Upper lobe of left lung (tissue), 4 donors: ENCODE measurements around the gene GRID1.

Experiments used
- EP300 ChIP-seq, 4 donors: sonication (generic); formaldehyde crosslinking; IDR thresholded peaks; one replicate each; pipeline ENCODE4 v1.5.1; 2017; ENCODE audit warnings: antibody characterized with exemption in 4 of 4, control low read depth in 2 of 4
- POLR2A ChIP-seq, 4 donors: fragments of 450-650 bp; IDR thresholded peaks; one replicate each; pipeline ENCODE4 v1.5.1; 2016 to 2017; ENCODE audit warnings: antibody characterized with exemption in 4 of 4, mild to moderate bottlenecking in 2 of 4
- POLR2AphosphoS5 ChIP-seq, 2 donors: sonication (generic); formaldehyde crosslinking; IDR thresholded peaks; one replicate each; pipeline ENCODE4 v1.5.1; 2017; ENCODE audit warnings: antibody characterized with exemption in 2 of 2
- TF ChIP-seq, protein P1 (sequence below), 6 experiments: fragments of 450-650 bp in 4 of 6; fragments of 200-600 bp in 2 of 6; sonication (generic) in 2 of 6; IDR thresholded peaks; one replicate each; pipeline ENCODE4 v1.5.1; 2016 to 2019; ENCODE audit warnings: antibody characterized with exemption in 6 of 6

DNA sequence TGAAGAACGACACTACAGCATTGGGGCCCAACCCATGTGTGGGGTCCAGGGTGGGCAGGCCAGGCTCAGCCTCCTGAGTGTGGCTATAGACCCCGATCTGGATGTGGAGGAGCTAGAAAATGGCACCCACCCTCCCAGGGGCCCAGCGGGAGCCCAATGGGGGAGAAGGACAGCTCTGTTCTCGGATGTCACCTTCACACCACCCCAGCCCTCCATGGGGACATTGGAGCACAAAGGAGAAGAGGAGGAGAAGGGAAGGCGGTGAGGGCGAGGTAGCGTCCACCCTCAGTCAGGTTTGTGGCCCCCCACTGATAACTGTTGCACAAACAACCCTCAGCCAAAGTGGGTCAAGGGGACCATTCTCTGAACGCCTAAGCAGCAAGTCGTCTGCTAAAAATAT, 509.3 kb downstream of the GRID1 start:
- no peak for TF ChIP-seq EP300 (IDR thresholded peaks at IDR 0.05)
- TF ChIP-seq, protein P1, sequence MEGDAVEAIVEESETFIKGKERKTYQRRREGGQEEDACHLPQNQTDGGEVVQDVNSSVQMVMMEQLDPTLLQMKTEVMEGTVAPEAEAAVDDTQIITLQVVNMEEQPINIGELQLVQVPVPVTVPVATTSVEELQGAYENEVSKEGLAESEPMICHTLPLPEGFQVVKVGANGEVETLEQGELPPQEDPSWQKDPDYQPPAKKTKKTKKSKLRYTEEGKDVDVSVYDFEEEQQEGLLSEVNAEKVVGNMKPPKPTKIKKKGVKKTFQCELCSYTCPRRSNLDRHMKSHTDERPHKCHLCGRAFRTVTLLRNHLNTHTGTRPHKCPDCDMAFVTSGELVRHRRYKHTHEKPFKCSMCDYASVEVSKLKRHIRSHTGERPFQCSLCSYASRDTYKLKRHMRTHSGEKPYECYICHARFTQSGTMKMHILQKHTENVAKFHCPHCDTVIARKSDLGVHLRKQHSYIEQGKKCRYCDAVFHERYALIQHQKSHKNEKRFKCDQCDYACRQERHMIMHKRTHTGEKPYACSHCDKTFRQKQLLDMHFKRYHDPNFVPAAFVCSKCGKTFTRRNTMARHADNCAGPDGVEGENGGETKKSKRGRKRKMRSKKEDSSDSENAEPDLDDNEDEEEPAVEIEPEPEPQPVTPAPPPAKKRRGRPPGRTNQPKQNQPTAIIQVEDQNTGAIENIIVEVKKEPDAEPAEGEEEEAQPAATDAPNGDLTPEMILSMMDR (IDR thresholded peaks at IDR 0.05), result no peak
- no peak for TF ChIP-seq POLR2AphosphoS5 (IDR thresholded peaks at IDR 0.05)
- no peak for TF ChIP-seq POLR2A (IDR thresholded peaks at IDR 0.05)
